HG02763 (cell line): ENCODE results near the gene HELZ2.
A peak's percentile ranks its signal among the peaks of the same experiment; 100 is the strongest.
"Not testable (repeated sequence)": the region's sequence is repeated elsewhere in the genome, so short reads cannot be mapped to it uniquely, and the experiment has no call there.

ENCODE experiments used
- ATAC-seq: cut with Tn5 transposase; IDR thresholded peaks from one replicate; pipeline ENCODE4 v1.9.1; 2021; ENCODE audit warnings: mild to moderate bottlenecking, moderate library complexity; ENCODE audit not compliant: unreplicated experiment

HELZ2 gene

GRCh38 chr20:63566395-63567135, 7.5 kb downstream of the HELZ2 start:
- ATAC-seq, result no peak

DNA sequence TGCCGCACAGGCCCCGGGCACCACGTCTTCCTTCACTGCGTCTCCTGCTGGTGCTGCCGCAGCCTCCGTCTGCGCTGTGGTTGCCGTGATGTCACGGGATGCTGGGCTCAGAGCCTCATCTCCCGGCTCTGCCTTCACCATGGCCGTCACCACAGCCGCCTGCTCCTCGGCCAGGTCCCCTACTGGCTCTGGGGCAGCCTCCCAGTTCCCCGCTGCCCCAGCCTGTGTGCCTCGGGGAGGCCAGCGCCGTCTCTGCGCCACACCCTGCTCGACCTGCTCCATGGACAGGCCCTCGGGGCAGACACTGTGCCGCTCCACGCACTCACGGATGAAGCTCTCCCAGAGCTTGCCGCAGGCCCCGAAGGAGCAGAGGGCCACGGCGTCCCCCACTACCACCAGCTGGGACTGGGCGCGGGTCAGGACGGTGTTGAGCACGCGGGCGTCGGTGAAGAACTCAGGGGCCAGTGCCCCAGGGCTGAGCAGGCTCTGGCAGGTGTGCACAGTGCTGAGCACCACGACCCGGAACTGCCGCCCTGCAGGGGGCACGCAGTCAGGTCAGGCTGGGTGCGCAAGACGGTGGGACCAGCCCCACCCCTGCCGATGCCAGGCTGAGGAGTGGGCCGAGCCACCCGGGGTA, 8.2 kb downstream of the HELZ2 start:
- no peak for ATAC-seq

- ATAC-seq, result no peak
These were observed 8.9 kb downstream of the HELZ2 start for GRCh38 chr20:63565021-63565698.

GRCh38 chr20:63564036-63564810, 9.8 kb downstream of the HELZ2 start:
- ATAC-seq, result no peak

GRCh38 chr20:63563225-63563935, 10.7 kb downstream of the HELZ2 start:
- ATAC-seq, result no peak

GRCh38 chr20:63562461-63563224, 11.4 kb downstream of the HELZ2 start:
- ATAC-seq, result no peak

GRCh38 chr20:63561624-63562396, 12.2 kb downstream of the HELZ2 start:
- ATAC-seq, result no peak

GRCh38 chr20:63560856-63561609, 13.0 kb downstream of the HELZ2 start:
- no peak for ATAC-seq

DNA sequence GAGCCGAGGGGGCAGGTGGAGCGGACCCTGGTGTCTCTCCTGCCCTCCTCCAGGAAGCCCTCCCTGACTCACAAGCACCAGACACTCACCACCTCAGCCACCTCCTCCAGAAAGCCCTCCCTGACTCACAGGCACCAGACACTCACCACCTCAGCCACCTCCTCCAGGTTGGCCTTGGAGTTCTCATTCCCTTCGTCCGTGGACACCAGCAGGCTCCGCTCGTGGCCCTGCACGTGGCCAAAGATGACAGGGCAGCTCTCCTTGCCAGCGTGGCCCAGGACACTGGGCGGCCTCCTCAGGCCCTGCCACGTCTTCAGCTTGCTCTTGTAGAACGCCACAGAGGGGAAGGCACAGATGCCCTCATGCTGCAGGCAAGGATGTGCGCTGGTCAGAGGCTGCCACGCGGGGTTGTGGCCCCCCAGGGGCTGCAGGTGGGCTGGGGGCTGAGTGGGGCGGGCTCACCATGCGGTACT, 13.7 kb downstream of the HELZ2 start:
- no peak for ATAC-seq

DNA sequence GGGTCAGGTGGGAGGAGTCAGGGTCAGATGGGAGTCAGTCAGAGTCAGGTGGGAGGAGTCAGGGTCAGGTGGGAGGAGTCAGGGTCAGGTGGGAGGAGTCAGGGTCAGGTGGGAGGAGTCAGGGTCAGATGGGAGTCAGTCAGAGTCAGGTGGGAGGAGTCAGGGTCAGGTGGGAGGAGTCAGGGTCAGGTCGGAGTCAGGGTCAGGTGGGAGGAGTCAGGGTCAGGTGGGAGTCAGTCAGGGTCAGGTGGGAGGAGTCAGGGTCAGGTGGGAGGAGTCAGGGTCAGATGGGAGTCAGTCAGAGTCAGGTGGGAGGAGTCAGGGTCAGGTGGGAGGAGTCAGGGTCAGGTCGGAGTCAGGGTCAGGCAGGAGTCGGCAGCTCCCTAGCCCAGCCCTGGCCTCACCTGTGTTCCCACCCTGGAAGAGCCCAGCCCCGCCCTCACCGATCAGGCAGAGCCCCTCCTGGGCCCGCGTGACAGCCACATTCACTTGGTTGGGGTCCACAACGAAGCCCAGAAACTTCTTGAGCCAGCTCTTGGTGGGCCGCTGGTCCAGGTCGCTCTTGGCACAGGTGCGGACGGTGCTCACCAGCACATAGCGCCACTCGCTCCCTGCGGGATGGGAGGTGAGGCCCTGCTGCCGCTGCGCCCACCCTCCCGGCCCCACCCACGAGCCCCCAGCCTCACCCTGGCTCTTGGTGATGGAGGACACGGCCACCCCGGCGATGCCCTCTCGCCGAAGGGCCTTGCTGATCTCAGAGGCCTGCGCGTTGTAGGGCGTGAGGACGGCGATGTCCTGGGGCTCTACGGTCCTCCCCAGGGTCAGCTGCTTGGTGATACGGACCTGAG, 14.3 kb downstream of the HELZ2 start:
- not testable (repeated sequence) for ATAC-seq

DNA sequence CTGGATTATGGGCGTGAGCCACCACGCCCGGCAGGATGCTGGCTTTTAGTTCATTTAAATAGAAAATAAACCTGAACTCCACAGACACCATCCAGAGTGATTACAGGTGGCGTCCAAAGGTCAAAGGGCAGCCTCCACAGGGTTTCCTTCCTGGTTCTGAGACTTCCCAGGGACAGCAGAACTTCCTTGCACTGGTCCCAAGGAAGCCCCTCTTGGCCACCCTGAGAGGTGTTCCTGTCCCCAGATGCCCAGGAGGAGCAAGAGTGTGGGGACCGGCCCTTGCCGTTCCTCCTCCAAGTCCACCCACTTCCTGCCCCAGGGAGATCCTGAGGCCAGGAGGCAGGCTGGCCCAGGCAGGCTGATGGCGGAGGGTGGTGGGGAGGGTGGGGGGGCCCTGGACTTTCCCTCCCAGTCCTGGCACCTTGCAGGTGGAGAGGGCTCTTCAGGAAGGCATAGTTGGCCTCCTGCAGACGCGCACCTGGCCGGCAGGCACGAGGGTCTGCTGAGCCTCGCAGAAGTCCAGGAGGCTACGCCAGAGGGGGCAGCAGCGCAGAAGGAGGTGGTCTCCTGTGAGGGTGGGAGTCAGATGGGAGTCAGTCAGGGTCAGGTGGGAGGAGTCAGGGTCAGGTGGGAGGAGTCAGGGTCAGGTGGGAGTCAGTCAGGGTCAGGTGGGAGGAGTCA, 15.1 kb downstream of the HELZ2 start:
- no peak for ATAC-seq

GRCh38 chr20:63557481-63557891, 16.6 kb downstream of the HELZ2 start:
- ATAC-seq, result no peak

DNA sequence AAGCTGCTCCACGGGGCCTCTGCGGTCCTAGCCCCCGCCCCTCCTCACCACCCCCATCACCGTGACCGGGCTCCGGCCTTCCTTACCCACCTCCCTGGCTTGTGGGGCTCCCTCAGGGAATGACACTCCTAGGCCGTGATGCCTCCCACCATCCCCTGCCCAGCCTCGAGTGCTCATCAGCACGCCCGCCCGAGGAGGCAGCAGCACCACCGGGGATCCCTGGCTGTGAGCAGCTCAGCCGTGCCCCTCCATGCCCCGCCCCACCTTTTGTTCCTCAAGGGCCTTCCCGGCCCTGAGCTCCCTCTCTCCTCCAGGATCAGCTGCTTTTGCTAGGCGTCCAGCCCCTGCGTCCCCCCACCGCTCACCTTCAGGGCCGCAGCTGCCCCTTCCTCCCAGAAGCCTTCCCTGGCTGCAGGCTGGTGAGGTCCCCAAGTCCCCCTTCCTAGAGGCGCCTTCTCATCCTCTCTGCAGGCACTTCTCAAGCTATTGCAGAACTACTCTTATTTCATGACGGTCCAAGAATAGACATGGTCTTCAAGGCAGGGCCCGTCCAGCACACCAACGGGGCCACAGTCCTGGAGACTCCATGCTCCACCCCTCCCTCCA, 17.1 kb downstream of the HELZ2 start:
- no peak for ATAC-seq

DNA sequence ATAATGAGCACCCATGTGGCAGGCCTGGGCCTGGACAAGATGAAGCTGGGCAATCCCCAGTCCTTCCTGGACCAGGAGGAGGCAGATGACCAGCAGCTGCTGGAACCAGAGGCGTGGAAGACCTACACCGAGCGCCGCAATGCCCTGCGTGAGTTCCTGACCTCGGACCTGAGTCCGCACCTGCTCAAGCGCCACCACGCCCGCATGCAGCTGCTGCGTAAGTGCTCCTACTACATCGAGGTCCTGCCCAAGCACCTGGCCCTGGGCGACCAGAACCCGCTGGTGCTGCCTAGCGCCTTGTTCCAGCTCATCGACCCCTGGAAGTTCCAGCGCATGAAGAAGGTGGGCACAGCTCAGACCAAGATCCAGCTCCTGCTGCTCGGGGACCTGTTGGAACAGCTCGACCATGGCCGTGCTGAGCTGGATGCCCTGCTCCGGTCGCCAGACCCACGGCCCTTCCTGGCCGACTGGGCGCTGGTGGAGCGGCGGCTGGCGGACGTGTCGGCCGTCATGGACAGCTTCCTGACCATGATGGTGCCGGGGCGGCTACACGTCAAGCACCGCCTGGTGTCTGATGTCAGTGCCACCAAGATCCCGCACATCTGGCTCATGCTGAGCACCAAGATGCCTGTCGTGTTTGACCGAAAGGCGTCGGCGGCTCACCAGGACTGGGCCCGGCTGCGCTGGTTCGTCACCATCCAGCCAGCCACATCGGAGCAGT, 18.2 kb downstream of the HELZ2 start:
- ATAC-seq, result no peak

GRCh38 chr20:63554361-63555278, 19.4 kb downstream of the HELZ2 start:
- ATAC-seq, result peak; percentile 2
